OCI-LY3 (cell line): ENCODE data around the gene PLAC9.

ENCODE experiments used
- CTCF ChIP-seq: fragments of 200-600, 300-600 bp; sonication (generic); IDR thresholded peaks from 2 replicates; pipeline ENCODE4 v1.5.1; 2014; ENCODE audit warnings: antibody characterized with exemption, low read length, low read depth
- EZH2phosphoT487 ChIP-seq: fragments of 200-600 bp; shearing (Covaris generic); IDR thresholded peaks from 2 replicates; pipeline ENCODE4 v1.6.1; 2018; ENCODE audit warnings: antibody characterized with exemption, mixed run types, low read depth

- TF ChIP-seq CTCF (no peak), EZH2phosphoT487 (no peak)
Observed at GRCh38 chr10:80170641-80171040, 38.1 kb downstream of the PLAC9 start.
